Tibial nerve (tissue), 4 donors: ENCODE measurements around the gene HLTF.

ENCODE experiments used
- EP300 ChIP-seq, 2 donors: sonication (generic); formaldehyde crosslinking; IDR thresholded peaks; one replicate each; pipeline ENCODE4 v1.6.1; 2017; ENCODE audit warnings: antibody characterized with exemption in 2 of 2, mild to moderate bottlenecking in 1 of 2
- TF ChIP-seq, protein P1 (sequence below), 5 experiments: fragments of 200-600 bp in 3 of 5; fragments of 450-650 bp in 2 of 5; sonication (generic) in 3 of 5; IDR thresholded peaks; one replicate each; pipeline ENCODE4 v1.5.1; 2016 to 2019; ENCODE audit warnings: antibody characterized with exemption in 5 of 5, mild to moderate bottlenecking in 3 of 5, moderate library complexity in 2 of 5

DNA sequence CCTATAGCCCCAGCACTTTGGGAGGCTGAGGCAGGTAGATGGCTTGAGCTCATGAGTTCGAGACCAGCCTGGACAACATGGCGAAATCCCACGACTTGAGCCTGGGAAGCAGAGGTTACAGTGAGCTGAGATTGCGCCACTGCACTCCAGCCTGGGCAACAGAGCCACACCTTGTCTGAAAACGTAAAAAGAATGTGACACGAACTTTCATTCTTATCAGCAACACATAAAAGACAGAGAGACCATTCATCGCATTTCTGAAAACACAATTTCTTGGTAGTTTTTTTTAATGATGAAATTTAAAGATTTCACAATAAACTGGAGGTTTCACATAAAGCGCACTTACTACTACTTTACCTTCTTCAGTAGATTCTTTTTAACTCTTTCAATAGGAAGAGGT, 18.4 kb downstream of the HLTF start:
- TF ChIP-seq, protein P1, sequence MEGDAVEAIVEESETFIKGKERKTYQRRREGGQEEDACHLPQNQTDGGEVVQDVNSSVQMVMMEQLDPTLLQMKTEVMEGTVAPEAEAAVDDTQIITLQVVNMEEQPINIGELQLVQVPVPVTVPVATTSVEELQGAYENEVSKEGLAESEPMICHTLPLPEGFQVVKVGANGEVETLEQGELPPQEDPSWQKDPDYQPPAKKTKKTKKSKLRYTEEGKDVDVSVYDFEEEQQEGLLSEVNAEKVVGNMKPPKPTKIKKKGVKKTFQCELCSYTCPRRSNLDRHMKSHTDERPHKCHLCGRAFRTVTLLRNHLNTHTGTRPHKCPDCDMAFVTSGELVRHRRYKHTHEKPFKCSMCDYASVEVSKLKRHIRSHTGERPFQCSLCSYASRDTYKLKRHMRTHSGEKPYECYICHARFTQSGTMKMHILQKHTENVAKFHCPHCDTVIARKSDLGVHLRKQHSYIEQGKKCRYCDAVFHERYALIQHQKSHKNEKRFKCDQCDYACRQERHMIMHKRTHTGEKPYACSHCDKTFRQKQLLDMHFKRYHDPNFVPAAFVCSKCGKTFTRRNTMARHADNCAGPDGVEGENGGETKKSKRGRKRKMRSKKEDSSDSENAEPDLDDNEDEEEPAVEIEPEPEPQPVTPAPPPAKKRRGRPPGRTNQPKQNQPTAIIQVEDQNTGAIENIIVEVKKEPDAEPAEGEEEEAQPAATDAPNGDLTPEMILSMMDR (IDR thresholded peaks at IDR 0.05) = no peak
- TF ChIP-seq EP300 (IDR thresholded peaks at IDR 0.05) = no peak
